ENCODE data around the gene RPL27. TPM values are rescaled to one million over a fixed set of nuclear protein-coding genes. Genes with fewer than 3 reads are reported as not detected.

Gene RPL27
- total RNA-seq, 2 experiments from 2014 or later: 1,923 to 1,951 TPM

DNA sequence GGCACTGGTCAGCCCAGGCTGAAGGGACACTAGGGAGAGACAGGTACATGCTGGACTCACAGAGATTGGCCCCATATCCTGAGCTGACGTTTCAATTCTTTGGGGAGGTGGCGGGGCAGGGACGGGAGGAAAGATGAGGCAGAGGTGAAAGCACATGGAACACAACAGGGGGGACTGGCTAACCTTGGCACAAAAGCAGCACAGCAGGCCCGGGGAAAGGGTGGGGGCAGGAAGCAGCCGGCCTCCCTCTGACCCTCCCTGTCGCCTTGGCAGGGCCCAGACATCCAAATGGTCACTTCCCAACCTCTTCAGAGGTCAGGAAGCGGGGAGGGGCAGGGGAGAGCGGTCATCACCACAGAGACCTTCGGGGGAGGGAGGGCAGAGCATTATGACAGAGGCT is 17.4 kb downstream of the RPL27 start:
- peaks cover 37% of the 10 kb centered on the region for H3K4me1 Mint-ChIP-seq (ENCODE audit: low read depth)

GRCh38 chr17:43016216-43016615 is 18.0 kb downstream of the RPL27 start:
- peaks cover 42% of the 10 kb centered on the region for H3K36me3 Mint-ChIP-seq (ENCODE audit: low read depth)
- H3K27ac ChIP-seq (ENCODE audit: low read depth in 1 of 2, low read length in 2 of 2): no peak overlapping the region
- ATAC-seq (ENCODE audit: poor library complexity) (no peak), DNase-seq (no peak)
- no peak overlapping the region for H3K4me3 Mint-ChIP-seq
- no peaks in the 10 kb centered on the region for H3K9me3 Mint-ChIP-seq
- no peaks in the 10 kb centered on the region for H3K27me3 ChIP-seq (ENCODE audit: control insufficient read depth in 1 of 2, insufficient read depth in 2 of 2, low read length in 2 of 2)
- H3K4me3 ChIP-seq (ENCODE audit: low read length): no peak overlapping the region
- CTCF ChIA-PET: no interaction called here
- H3K27ac Mint-ChIP-seq: no peak overlapping the region
- TF ChIP-seq CTCF (IDR thresholded peaks at IDR 0.05): no peak
- H3K36me3 ChIP-seq (ENCODE audit: insufficient read depth, low read length): peaks cover 33% of the 10 kb centered on the region
- intact Hi-C loops (cut with DNase I, micrococcal nuclease): no loop called here
- H3K4me1 ChIP-seq (ENCODE audit: insufficient read depth, low read length): peaks cover 24% of the 10 kb centered on the region
- peaks cover 39% of the 10 kb centered on the region for H3K4me1 Mint-ChIP-seq (ENCODE audit: low read depth)
- no peaks in the 10 kb centered on the region for H3K9me3 ChIP-seq (ENCODE audit: control insufficient read depth in 1 of 2, insufficient read depth in 1 of 2, low read length in 2 of 2)
- H3K27me3 Mint-ChIP-seq: no peaks in the 10 kb centered on the region
- POLR2A ChIA-PET: no interaction called here

More for the DNA sequence above, 17.4 kb downstream of the RPL27 start:
- Histone ChIP-seq H3K36me3 (ENCODE audit: insufficient read depth, low read length) (peaks cover 37% of the 10 kb centered on the region), H3K9me3 (ENCODE audit: control insufficient read depth in 1 of 2, insufficient read depth in 1 of 2, low read length in 2 of 2) (no peaks in the 10 kb centered on the region), H3K4me3 (ENCODE audit: low read length) (no peak overlapping the region), H3K4me1 (ENCODE audit: insufficient read depth, low read length) (peaks cover 17% of the 10 kb centered on the region), H3K27ac (ENCODE audit: low read depth in 1 of 2, low read length in 2 of 2) (no peak overlapping the region), H3K27me3 (ENCODE audit: control insufficient read depth in 1 of 2, insufficient read depth in 2 of 2, low read length in 2 of 2) (no peaks in the 10 kb centered on the region)
- ATAC-seq (ENCODE audit: poor library complexity) (no peak), DNase-seq (no peak)
- ChIA-PET POLR2A (interaction anchor here (1.0 kb wide), 1 partner anchor 18 kb away, joined by 3 read pairs; no protein-coding TSS in a partner anchor), CTCF (no interaction called here)
- peak overlapping the region; percentile 49 for H3K27ac Mint-ChIP-seq
- H3K27me3 Mint-ChIP-seq: no peaks in the 10 kb centered on the region
- peaks cover 44% of the 10 kb centered on the region for H3K36me3 Mint-ChIP-seq (ENCODE audit: low read depth)
- H3K9me3 Mint-ChIP-seq: no peaks in the 10 kb centered on the region
- intact Hi-C loops (cut with DNase I, micrococcal nuclease): no loop called here
- H3K4me3 Mint-ChIP-seq: no peak overlapping the region
- no peak for TF ChIP-seq CTCF (IDR thresholded peaks at IDR 0.05)

DNA sequence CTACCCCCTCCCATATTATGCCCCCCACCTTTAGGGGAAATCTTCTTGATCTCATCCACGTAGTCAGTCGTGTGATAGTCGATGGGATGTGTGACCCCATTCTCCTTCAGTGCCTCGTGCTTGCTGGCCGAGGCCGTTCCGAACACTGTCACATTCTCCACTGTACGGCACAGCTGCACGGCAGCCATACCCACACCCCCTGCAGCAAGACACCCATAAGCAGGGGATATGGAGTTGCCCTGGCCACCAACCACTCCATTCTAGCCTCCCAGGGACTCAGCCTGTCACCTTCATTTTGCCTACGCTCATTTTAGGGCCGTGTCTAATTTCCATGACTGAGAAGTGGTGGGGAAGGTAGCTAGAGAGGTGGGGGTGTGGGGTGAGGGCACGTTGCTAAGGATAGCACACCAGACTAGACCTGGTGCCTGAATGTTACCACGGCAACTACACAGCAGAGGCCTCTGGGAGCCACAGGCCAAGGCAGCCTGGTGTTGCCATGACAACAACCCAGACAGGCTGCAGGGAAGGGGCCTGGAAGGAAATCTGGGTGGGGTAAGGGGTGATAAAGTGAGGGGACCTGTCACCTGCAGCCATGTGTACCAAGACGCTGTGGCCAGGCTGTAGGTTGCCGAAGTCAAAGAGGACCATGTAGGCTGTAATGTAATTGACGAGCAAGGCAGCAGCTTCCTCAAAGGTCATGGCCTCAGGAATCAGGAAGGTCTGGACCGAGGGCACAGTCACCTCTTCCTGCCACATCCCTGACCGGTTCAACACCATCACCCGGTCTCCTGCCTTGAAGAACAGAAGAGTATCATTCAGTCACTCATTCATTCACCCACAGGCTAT is 20.0 kb downstream of the RPL27 start:
- peaks cover 27% of the 10 kb centered on the region for H3K36me3 Mint-ChIP-seq (ENCODE audit: low read depth)
- H3K27ac Mint-ChIP-seq: peak overlapping the region; percentile 67
- POLR2A ChIA-PET: interaction anchor here (0.5 to 2.6 kb wide), 5 partner anchors 20 to 1023 kb away, joined by 3 to 11 read pairs (median 3); partner anchors contain the start of genes DHX8 and RPL27
- H3K4me1 Mint-ChIP-seq (ENCODE audit: low read depth): peaks cover 41% of the 10 kb centered on the region
- H3K4me3 Mint-ChIP-seq: peak overlapping the region; percentile 40
- TF ChIP-seq CTCF (IDR thresholded peaks at IDR 0.05): no peak
- peaks cover 21% of the 10 kb centered on the region for H3K36me3 ChIP-seq (ENCODE audit: insufficient read depth, low read length)
- ATAC-seq (ENCODE audit: poor library complexity) (peak; percentile 58), DNase-seq (peak in 7 of 14 experiments; percentile 21 to 83 (median 49))
- CTCF ChIA-PET: interaction anchor here (1.2 kb wide), 1 partner anchor 20 kb away, joined by 3 read pairs; the partner anchor contains the start of gene RPL27
- H3K9me3 Mint-ChIP-seq: no peaks in the 10 kb centered on the region
- no peak overlapping the region for H3K4me3 ChIP-seq (ENCODE audit: low read length)
- H3K27ac ChIP-seq (ENCODE audit: low read depth in 1 of 2, low read length in 2 of 2): peak overlapping the region in 1 of 2 donors; percentile 22
- H3K27me3 Mint-ChIP-seq: no peaks in the 10 kb centered on the region
- peaks cover 35% of the 10 kb centered on the region for H3K4me1 ChIP-seq (ENCODE audit: insufficient read depth, low read length)
- no peaks in the 10 kb centered on the region for H3K9me3 ChIP-seq (ENCODE audit: control insufficient read depth in 1 of 2, insufficient read depth in 1 of 2, low read length in 2 of 2)
- H3K27me3 ChIP-seq (ENCODE audit: control insufficient read depth in 1 of 2, insufficient read depth in 2 of 2, low read length in 2 of 2): no peaks in the 10 kb centered on the region
- intact Hi-C loops (cut with DNase I, micrococcal nuclease): no loop called here

Measured in CD4-positive, alpha-beta T cell (primary cell).